A549 (cell line): ENCODE data around the gene NKAIN4. TPM values are rescaled to one million over a fixed set of nuclear protein-coding genes. Genes with fewer than 3 reads are reported as not detected.

Source experiments
- BHLHE40 ChIP-seq: IDR thresholded peaks from 2 replicates; pipeline ENCODE4 v1.6.1; 2012; ENCODE audit warnings: low read depth, low read length, inconsistent platforms
- CBX8 ChIP-seq: fragments of 200-600 bp; sonication (generic); IDR thresholded peaks from 2 replicates; pipeline ENCODE4 v1.6.1; 2016
- CHD2 ChIP-seq: fragments of 150-350 bp; IDR thresholded peaks from 2 replicates; pipeline ENCODE4 v1.6.1; 2014; ENCODE audit warnings: low read length; ENCODE audit not compliant: partially characterized antibody
- CHD4 ChIP-seq: fragments of 200-600 bp; sonication (generic); IDR thresholded peaks from 2 replicates; pipeline ENCODE4 v1.6.1; 2016; ENCODE audit warnings: antibody characterized with exemption, mild to moderate bottlenecking, borderline replicate concordance
- EHF ChIP-seq: fragments of 250-450 bp; sonication (Bioruptor Pico); IDR thresholded peaks from 2 replicates; pipeline ENCODE4 v1.5.0; 2020; ENCODE audit warnings: mild to moderate bottlenecking
- FOSB ChIP-seq: fragments of 250-450 bp; sonication (Bioruptor Pico); IDR thresholded peaks from 2 replicates; pipeline ENCODE4 v1.5.0; 2020; ENCODE audit warnings: mild to moderate bottlenecking, moderate library complexity
- HEYL ChIP-seq: fragments of 250-450 bp; sonication (Bioruptor Pico); IDR thresholded peaks from 2 replicates; pipeline ENCODE4 v1.8.0; 2021; ENCODE audit warnings: mild to moderate bottlenecking, moderate library complexity
- HOXB13 ChIP-seq: fragments of 250-450 bp; sonication (Bioruptor Pico); IDR thresholded peaks from 2 replicates; pipeline ENCODE4 v1.5.0; 2020; ENCODE audit warnings: low read depth, mild to moderate bottlenecking, moderate library complexity
- JUN ChIP-seq, 2 experiments: fragments of >200 bp; sonication (Bioruptor Twin); formaldehyde crosslinking; IDR thresholded peaks; 2 replicates in 1 of 2; 3 replicates in 1 of 2; pipeline ENCODE4 v1.6.1; 2016 to 2017
- MAFK ChIP-seq: fragments of 450-650 bp; IDR thresholded peaks from 2 replicates; pipeline ENCODE4 v1.6.1; 2014; ENCODE audit not compliant: partially characterized antibody
- NPAS2 ChIP-seq: fragments of 250-450 bp; sonication (Bioruptor Pico); IDR thresholded peaks from 2 replicates; pipeline ENCODE4 v1.8.0; 2022; ENCODE audit warnings: mild to moderate bottlenecking, moderate library complexity, borderline replicate concordance
- RCOR1 ChIP-seq: fragments of 150-350 bp; IDR thresholded peaks from 2 replicates; pipeline ENCODE4 v1.6.1; 2014; ENCODE audit warnings: antibody characterized with exemption, low read length, low read depth
- RFX5 ChIP-seq: fragments of 450-650 bp; IDR thresholded peaks from 2 replicates; pipeline ENCODE4 v1.7.1; 2014; ENCODE audit warnings: antibody characterized with exemption, mild to moderate bottlenecking, moderate library complexity
- TFCP2L1 ChIP-seq: fragments of 250-450 bp; sonication (Bioruptor Pico); IDR thresholded peaks from 2 replicates; pipeline ENCODE4 v1.5.0; 2021; ENCODE audit warnings: mild to moderate bottlenecking
- ZNF302 ChIP-seq: fragments of 250-450 bp; sonication (Bioruptor Pico); IDR thresholded peaks from 2 replicates; pipeline ENCODE4 v1.9.0; 2021; ENCODE audit warnings: inconsistent platforms, mild to moderate bottlenecking, moderate library complexity
- polyA plus RNA-seq, 4 experiments: library from polyadenylated mRNA; depleted of rRNA in 3 of 4; stranded (reverse); fragments of >200 nt; fragmentation: RNase III in 1 of 4; extraction: RNeasy Plus Mini Kit Qiagen cat#74134 plus additional on column Dnase treatment in 1 of 4; gene quantifications; 2 replicates in 3 of 4; 3 replicates in 1 of 4; pipeline ENCODE4 v1.2.3, GENCODE V29; 2011 to 2017
- TF ChIP-seq, protein P1 (sequence below): fragments of 250-450 bp; sonication (Bioruptor Pico); IDR thresholded peaks from 2 replicates; pipeline ENCODE4 v1.5.0; 2020; ENCODE audit warnings: low read depth, mild to moderate bottlenecking, moderate library complexity
- TF ChIP-seq, protein P2 (sequence below): fragments of >200 bp; sonication (Bioruptor Twin); formaldehyde crosslinking; IDR thresholded peaks from 2 replicates; pipeline ENCODE4 v1.6.1; 2016
- TF ChIP-seq, protein P3 (sequence below): IDR thresholded peaks from 2 replicates; pipeline ENCODE4 v1.6.1; 2012
- TF ChIP-seq, protein P4 (sequence below): fragments of >200 bp; sonication (Bioruptor Twin); formaldehyde crosslinking; IDR thresholded peaks from 3 replicates; pipeline ENCODE4 v1.6.1; 2016
- TF ChIP-seq, protein P5 (sequence below): IDR thresholded peaks from 2 replicates; pipeline ENCODE4 v1.6.1; 2012
- TF ChIP-seq, protein P6 (sequence below): fragments of >200 bp; sonication (Bioruptor Twin); formaldehyde crosslinking; IDR thresholded peaks from 3 replicates; pipeline ENCODE4 v1.5.1; 2016
- TF ChIP-seq, protein P7 (sequence below): IDR thresholded peaks from 2 replicates; pipeline ENCODE4 v1.6.1; 2012; ENCODE audit warnings: low read depth, borderline replicate concordance

Gene NKAIN4
- polyA plus RNA-seq, 2 of the 4 experiments (the other 2 are of a cell fraction) = 5.8 to 9.7 TPM

DNA sequence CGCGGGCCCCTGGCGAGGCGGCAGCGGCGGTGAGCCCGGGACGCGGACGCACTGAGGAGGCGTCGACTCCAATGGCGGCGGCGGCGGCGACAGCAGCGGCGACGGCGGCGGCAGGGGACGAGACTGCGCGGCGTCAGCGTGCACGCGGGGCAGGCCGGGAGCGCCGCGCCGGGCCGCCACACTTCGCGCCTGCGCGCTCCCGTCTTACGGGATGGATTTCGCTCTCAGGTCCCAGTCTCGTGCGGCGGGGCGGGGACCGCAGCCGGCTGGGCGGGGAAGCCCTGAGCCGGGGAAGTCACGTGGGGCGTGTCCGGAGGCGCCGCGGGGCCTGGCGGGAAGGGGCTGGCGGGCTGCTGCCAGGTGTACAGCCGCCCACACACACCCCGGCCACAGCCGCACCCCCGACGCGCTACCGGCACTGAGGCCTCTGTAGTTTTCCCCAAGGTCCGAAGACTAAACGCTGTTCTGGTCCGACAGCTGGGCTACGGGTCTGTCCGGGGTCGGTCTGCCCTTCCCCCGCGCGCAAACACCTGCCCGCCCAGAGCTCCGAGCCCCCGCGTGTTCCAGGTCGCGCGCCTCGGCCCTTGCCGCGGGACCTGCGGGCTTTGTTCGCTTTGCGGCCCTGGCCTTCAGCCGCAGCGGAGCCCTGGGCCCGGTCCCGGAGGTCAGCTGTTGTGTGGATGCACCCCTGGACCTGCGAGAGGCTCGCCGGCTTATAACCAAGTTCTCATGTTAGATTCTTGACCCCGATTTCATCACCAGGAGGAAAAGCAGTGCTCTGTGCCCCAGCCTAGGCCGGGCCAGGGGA lies 38.0 kb downstream of the NKAIN4 start, which contains the start of gene YTHDF1 (continued):
- TF ChIP-seq NPAS2 (CRISPR knock-in tag) (no peak), BHLHE40 (peak; percentile 97), ZNF302 (CRISPR knock-in tag) (no peak), CHD4 (no peak), EHF (CRISPR knock-in tag) (no peak), MAFK (no peak), CBX8 (no peak), CHD2 (no peak), FOSB (no peak), JUN (IDR thresholded peaks at IDR 0.05) (peak in 1 of 2 experiments; percentile 83; a peak in 3 of 5 replicates), RCOR1 (no peak), HOXB13 (no peak), HEYL (CRISPR knock-in tag) (no peak), RFX5 (no peak), TFCP2L1 (CRISPR knock-in tag) (0 out of 2 replicates have a peak, but pooled peaks have one; percentile 65)
- TF ChIP-seq, protein P1, sequence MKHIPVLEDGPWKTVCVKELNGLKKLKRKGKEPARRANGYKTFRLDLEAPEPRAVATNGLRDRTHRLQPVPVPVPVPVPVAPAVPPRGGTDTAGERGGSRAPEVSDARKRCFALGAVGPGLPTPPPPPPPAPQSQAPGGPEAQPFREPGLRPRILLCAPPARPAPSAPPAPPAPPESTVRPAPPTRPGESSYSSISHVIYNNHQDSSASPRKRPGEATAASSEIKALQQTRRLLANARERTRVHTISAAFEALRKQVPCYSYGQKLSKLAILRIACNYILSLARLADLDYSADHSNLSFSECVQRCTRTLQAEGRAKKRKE (CRISPR knock-in tag) = no peak
- TF ChIP-seq, protein P2, sequence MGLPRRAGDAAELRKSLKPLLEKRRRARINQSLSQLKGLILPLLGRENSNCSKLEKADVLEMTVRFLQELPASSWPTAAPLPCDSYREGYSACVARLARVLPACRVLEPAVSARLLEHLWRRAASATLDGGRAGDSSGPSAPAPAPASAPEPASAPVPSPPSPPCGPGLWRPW = no peak
- TF ChIP-seq, protein P3, sequence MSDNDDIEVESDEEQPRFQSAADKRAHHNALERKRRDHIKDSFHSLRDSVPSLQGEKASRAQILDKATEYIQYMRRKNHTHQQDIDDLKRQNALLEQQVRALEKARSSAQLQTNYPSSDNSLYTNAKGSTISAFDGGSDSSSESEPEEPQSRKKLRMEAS = peak; percentile 88
- TF ChIP-seq, protein P4, sequence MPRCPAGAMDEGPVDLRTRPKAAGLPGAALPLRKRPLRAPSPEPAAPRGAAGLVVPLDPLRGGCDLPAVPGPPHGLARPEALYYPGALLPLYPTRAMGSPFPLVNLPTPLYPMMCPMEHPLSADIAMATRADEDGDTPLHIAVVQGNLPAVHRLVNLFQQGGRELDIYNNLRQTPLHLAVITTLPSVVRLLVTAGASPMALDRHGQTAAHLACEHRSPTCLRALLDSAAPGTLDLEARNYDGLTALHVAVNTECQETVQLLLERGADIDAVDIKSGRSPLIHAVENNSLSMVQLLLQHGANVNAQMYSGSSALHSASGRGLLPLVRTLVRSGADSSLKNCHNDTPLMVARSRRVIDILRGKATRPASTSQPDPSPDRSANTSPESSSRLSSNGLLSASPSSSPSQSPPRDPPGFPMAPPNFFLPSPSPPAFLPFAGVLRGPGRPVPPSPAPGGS = peak; percentile 78; the same call in 2 of the 3 replicates
- TF ChIP-seq, protein P5, sequence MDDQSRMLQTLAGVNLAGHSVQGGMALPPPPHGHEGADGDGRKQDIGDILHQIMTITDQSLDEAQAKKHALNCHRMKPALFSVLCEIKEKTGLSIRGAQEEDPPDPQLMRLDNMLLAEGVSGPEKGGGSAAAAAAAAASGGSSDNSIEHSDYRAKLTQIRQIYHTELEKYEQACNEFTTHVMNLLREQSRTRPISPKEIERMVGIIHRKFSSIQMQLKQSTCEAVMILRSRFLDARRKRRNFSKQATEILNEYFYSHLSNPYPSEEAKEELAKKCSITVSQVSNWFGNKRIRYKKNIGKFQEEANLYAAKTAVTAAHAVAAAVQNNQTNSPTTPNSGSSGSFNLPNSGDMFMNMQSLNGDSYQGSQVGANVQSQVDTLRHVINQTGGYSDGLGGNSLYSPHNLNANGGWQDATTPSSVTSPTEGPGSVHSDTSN = no peak
- TF ChIP-seq, protein P6, sequence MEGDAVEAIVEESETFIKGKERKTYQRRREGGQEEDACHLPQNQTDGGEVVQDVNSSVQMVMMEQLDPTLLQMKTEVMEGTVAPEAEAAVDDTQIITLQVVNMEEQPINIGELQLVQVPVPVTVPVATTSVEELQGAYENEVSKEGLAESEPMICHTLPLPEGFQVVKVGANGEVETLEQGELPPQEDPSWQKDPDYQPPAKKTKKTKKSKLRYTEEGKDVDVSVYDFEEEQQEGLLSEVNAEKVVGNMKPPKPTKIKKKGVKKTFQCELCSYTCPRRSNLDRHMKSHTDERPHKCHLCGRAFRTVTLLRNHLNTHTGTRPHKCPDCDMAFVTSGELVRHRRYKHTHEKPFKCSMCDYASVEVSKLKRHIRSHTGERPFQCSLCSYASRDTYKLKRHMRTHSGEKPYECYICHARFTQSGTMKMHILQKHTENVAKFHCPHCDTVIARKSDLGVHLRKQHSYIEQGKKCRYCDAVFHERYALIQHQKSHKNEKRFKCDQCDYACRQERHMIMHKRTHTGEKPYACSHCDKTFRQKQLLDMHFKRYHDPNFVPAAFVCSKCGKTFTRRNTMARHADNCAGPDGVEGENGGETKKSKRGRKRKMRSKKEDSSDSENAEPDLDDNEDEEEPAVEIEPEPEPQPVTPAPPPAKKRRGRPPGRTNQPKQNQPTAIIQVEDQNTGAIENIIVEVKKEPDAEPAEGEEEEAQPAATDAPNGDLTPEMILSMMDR = no peak
- TF ChIP-seq, protein P7, sequence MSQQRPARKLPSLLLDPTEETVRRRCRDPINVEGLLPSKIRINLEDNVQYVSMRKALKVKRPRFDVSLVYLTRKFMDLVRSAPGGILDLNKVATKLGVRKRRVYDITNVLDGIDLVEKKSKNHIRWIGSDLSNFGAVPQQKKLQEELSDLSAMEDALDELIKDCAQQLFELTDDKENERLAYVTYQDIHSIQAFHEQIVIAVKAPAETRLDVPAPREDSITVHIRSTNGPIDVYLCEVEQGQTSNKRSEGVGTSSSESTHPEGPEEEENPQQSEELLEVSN = peak; percentile 92
